Pancreas (tissue), 10 donors: ENCODE results near the gene PARP1. TPM values are rescaled to one million over a fixed set of nuclear protein-coding genes. Genes with fewer than 3 reads are reported as not detected.

Source experiments
- ATAC-seq, 4 donors: fragments of 200-7000 bp; cut with Tn5 transposase; one replicate each; pipeline versions ENCODE4 v1.8.0 to v1.9.1; 2020; ENCODE audit warnings: mild to moderate bottlenecking in 4 of 4, moderate library complexity in 4 of 4
- DNase-seq, 6 donors: peaks; one replicate each; pipeline ENCODE4 v3.0.0-alpha.2; 2020
- FAIRE-seq: peaks from 2 replicates; lab custom pipeline; 2012; peaks lifted over from hg19 to GRCh38; lab: Jason Lieb, UNC
- H3K27ac ChIP-seq, 4 donors: fragments of 200-600 bp; sonication (generic); 1 replicate in 3 of 4; 2 replicates in 1 of 4; pipeline versions ENCODE4 v1.5.0 to v1.8.0; 2020
- H3K27me3 ChIP-seq, 4 donors: fragments of 200-600 bp; one replicate each; pipeline ENCODE4 v1.8.0; 2021
- H3K36me3 ChIP-seq, 3 donors: fragments of 200-600 bp; sonication (generic) in 1 of 3; one replicate each; pipeline versions ENCODE4 v1.5.0 to v1.8.0; 2020 to 2021
- H3K4me1 ChIP-seq, 3 donors: fragments of 200-600 bp; one replicate each; pipeline ENCODE4 v1.8.0; 2021
- H3K4me3 ChIP-seq, 4 donors: fragments of 200-600 bp; sonication (generic) in 2 of 4; one replicate each; pipeline versions ENCODE4 v1.5.0 to v1.8.0; 2020 to 2021
- H3K9me3 ChIP-seq, 4 donors: fragments of 200-600 bp; one replicate each; pipeline ENCODE4 v1.8.0; 2021
- CTCF ChIP-seq, 4 donors: fragments of 200-600 bp; sonication (generic) in 3 of 4; IDR thresholded peaks; one replicate each; pipeline versions ENCODE4 v1.5.0 to v1.8.0; 2021; ENCODE audit warnings: antibody characterized with exemption in 4 of 4
- WGBS, 2 donors: extraction: QIAGEN DNeasy Blood & Tissue Kit; methylation state at CpG; one replicate each; pipeline ENCODE4 v1.1.7; 2013; 5-methylcytosine and 5-hydroxymethylcytosine counted together
- intact Hi-C, 3 donors: fragments of 100-400 bp; cut with DNase I; formaldehyde crosslinking; loops; one replicate each; pipeline versions ENCODE4 v1.11.1 to v1.14.2; 2022
- polyA plus RNA-seq, 2 donors: library from polyadenylated mRNA; stranded (reverse); fragments of 200-250 nt; gene quantifications; one replicate each; pipeline ENCODE4 v1.2.3, GENCODE V29; 2013
- total RNA-seq, 6 donors: library from RNA; stranded (reverse); fragmentation: NEBNext Ultra II Directional in 4 of 6; extraction: Animal tissue kit (Norgen Biotek cat#: 25700) in 4 of 6; gene quantifications; one replicate each; pipeline versions ENCODE4 v1.2.1 to v1.2.4, GENCODE V29; 2021 to 2023
- donor health status: healthy with polysubstance abuse.
- donor health status: DM: no; HTN: no; CAD: no; lungs with moderate emphysema.
- donor health status: DM: no; HTN: no; CAD: no.
- donor health status: control.
- donor health status: control.
- donor health status: Bipolar disorder and iron deficiency.
- donor health status: DM: yes; HTN: yes; CAD: no.
- donor health status: DM: no; HTN: no; CAD: no.
- donor health status: DM: no; HTN: no; CAD: no.
- donor health status: DM: yes; HTN: yes; CAD: no.

The PARP1 gene
- total and polyA plus RNA-seq, 8 donors = 16.8 to 69.4 (median 49.6) TPM

DNA sequence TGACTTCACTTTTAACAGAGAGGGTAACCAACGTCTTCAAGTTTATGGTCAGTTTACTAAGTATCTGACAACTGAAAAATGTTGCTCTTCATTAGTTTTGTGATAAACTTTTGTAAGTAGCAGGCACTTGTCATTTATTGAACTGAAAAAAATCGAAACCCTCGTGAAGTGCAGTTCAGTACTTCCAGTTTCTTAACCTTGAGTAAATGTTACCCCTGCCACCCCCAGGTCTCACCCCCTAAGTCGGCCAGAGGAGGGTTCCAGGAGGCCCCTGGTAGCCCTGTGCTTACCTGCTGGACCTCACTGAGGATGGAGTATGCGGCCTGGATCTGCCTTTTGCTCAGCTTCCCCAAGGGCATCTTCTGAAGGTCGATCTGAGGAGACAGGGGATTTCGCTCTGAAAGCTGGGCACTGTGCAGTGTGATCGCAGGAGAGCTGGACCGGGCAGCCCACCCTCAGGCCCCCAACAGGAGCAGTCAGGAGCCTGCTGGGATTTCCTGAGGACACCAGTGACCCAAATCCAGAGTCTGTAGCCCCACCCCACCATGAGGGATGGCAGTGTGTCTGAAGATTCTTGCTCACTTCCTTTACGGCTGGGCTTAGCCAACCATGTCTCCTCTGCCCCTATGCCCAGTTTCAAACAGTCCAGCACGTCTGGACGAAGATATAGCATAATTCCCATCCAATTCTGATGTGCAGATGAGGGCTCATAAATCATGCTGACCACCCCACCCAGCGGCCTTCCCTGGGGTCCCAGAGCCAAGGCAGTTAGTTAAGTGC, 37.6 kb downstream of the PARP1 start:
- FAIRE-seq = no peak
- Histone ChIP-seq H3K27me3 (no peaks in the 10 kb centered on the region), H3K9me3 (no peaks in the 10 kb centered on the region), H3K4me3 (no peak overlapping the region), H3K27ac (no peak overlapping the region), H3K36me3 (peaks cover 3 to 90% (median 56%) of the 10 kb centered on the region in 3 donors), H3K4me1 (no peaks in the 10 kb centered on the region)
- TF ChIP-seq CTCF (IDR thresholded peaks at IDR 0.05) = no peak
- WGBS, 2 donors = 82% methylated on average over 13 of the region's 13 CpGs
- no peak for DNase-seq
- no peak for ATAC-seq
- intact Hi-C loops = no loop called here

GRCh38 chr1:226369110-226369509, 38.8 kb downstream of the PARP1 start:
- H3K9me3 ChIP-seq = no peaks in the 10 kb centered on the region
- no peaks in the 10 kb centered on the region for H3K27me3 ChIP-seq
- no peak overlapping the region for H3K4me3 ChIP-seq
- H3K36me3 ChIP-seq = peaks cover 3 to 90% (median 56%) of the 10 kb centered on the region in 3 donors
- H3K27ac ChIP-seq = no peak overlapping the region
- 86 to 88% methylated on average over 6 of the region's 6 CpGs for WGBS, 2 donors
- no peak for TF ChIP-seq CTCF (IDR thresholded peaks at IDR 0.05)
- intact Hi-C loops = no loop called here
- ATAC-seq (no peak), DNase-seq (no peak), FAIRE-seq (no peak)
- H3K4me1 ChIP-seq = no peaks in the 10 kb centered on the region

DNA sequence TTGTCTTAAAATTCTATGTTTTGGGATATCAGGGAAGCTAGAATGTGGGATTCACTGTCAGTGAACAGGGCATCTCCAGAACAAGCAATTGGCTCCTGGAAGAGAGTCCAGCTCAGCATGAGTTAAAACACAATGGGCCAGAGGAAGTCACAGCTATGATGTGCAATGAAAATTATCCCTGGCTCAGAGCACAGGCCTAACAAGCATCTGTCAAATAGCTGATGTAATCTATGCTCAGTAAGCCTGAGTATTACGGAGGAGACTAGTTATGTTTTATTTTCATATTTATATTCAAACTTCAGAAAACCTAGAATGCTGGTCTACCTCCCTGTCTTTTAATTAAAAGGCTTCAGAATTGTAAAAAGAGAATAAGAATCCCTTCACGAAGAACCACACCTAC, 41.6 kb downstream of the PARP1 start:
- intact Hi-C loops = no loop called here
- no peaks in the 10 kb centered on the region for H3K9me3 ChIP-seq
- no peaks in the 10 kb centered on the region for H3K4me1 ChIP-seq
- H3K36me3 ChIP-seq = peaks cover 3 to 96% (median 56%) of the 10 kb centered on the region in 3 donors
- ATAC-seq (no peak), DNase-seq (no peak), FAIRE-seq (no peak)
- no peak overlapping the region for H3K4me3 ChIP-seq
- H3K27me3 ChIP-seq = no peaks in the 10 kb centered on the region
- no peak for TF ChIP-seq CTCF (IDR thresholded peaks at IDR 0.05)
- H3K27ac ChIP-seq = no peak overlapping the region
- 93 to 95% methylated on average over 2 of the region's 2 CpGs for WGBS, 2 donors

GRCh38 chr1:226365831-226366231, 42.1 kb downstream of the PARP1 start:
- no peak overlapping the region for H3K4me3 ChIP-seq
- H3K36me3 ChIP-seq = peaks cover 3 to 94% (median 56%) of the 10 kb centered on the region in 3 donors
- no peak overlapping the region for H3K27ac ChIP-seq
- TF ChIP-seq CTCF (IDR thresholded peaks at IDR 0.05) = no peak
- FAIRE-seq (no peak), DNase-seq (no peak), ATAC-seq (no peak)
- H3K4me1 ChIP-seq = no peaks in the 10 kb centered on the region
- WGBS, 2 donors = 92 to 94% methylated on average over 5 of the region's 5 CpGs
- H3K9me3 ChIP-seq = no peaks in the 10 kb centered on the region
- H3K27me3 ChIP-seq = no peaks in the 10 kb centered on the region
- intact Hi-C loops = no loop called here

DNA sequence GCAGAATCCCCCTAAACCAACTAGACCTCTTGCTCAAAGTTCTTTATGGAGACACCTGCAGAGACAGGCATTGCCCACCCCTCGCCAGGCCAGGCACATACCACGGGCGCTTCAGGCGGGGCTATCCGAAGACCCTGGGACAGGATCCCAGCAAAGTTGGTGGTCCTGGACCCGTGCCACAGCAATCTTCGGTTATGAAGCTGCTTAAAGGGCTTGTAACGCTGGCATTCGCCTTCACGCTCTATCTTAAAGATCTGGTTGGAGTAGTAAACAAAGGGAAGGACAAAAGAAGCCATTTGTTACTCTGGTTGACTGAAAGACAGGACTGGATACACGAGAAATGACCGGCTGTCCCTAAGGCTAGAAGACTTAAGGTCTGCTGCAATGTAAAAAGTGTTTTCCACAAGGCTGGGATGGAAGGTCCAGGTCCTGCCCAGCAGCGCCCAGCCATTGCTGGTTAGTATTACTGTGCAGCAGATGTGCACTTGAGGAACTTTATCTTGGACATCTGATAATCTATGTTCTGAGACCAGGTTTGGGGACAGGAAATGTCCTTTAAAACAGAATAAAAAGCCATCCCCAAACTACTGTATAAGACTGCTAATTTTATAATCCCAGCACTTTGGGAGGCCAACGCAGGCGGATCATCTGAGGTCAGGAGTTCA, 42.9 kb downstream of the PARP1 start:
- ATAC-seq = no peak
- Histone ChIP-seq H3K27ac (no peak overlapping the region), H3K4me1 (no peaks in the 10 kb centered on the region), H3K36me3 (peaks cover 3 to 94% (median 54%) of the 10 kb centered on the region in 3 donors), H3K27me3 (no peaks in the 10 kb centered on the region), H3K9me3 (no peaks in the 10 kb centered on the region), H3K4me3 (no peak overlapping the region)
- no peak for TF ChIP-seq CTCF (IDR thresholded peaks at IDR 0.05)
- DNase-seq = no peak
- intact Hi-C loops = no loop called here
- 92% methylated on average over 15 of the region's 15 CpGs for WGBS, 2 donors
- no peak for FAIRE-seq
